ENCODE measurements around the gene DLGAP1. TPM values are rescaled to one million over a fixed set of nuclear protein-coding genes. Genes with fewer than 3 reads are reported as not detected.

DLGAP1 gene
- total RNA-seq, 4 donors from 2014 or later = 0.13 to 6.2 (median 0.53) TPM

GRCh38 chr18:4385876-4386275 is 69.2 kb downstream of the DLGAP1 start:
- H3K36me3 ChIP-seq = no peaks in the 10 kb centered on the region
- no peaks in the 10 kb centered on the region for H3K9me3 ChIP-seq
- no peak overlapping the region for H3K27ac ChIP-seq
- TF ChIP-seq POLR2A (IDR thresholded peaks at IDR 0.05) (no peak), CTCF (IDR thresholded peaks at IDR 0.05 in 4 of 5, conservative IDR thresholded peaks at IDR 0.05 in 1 of 5) (no peak)
- H3K4me3 ChIP-seq = no peak overlapping the region
- DNase-seq (no peak), ATAC-seq (no peak)
- intact Hi-C loops (cut with DNase I; ENCODE audit: low total_unique reads) = no loop called here
- H3K4me1 ChIP-seq = no peaks in the 10 kb centered on the region
- in situ Hi-C loops (cut with MboI; ENCODE audit: low sequenced_read_pairs in 4 of 4) = no loop called here
- H3K27me3 ChIP-seq = no peaks in the 10 kb centered on the region

GRCh38 chr18:4384932-4385331 is 70.2 kb downstream of the DLGAP1 start:
- ATAC-seq = no peak
- H3K4me1 ChIP-seq = no peaks in the 10 kb centered on the region

GRCh38 chr18:4374564-4374963 is 80.5 kb downstream of the DLGAP1 start:
- TF ChIP-seq POLR2A (IDR thresholded peaks at IDR 0.05) (no peak), CTCF (IDR thresholded peaks at IDR 0.05 in 4 of 5, conservative IDR thresholded peaks at IDR 0.05 in 1 of 5) (no peak)
- H3K9me3 ChIP-seq = no peaks in the 10 kb centered on the region
- intact Hi-C loops (cut with DNase I; ENCODE audit: low total_unique reads) (no loop called here), in situ Hi-C loops (cut with MboI; ENCODE audit: low sequenced_read_pairs in 4 of 4) (loop anchor here in 1 of 4 donors (25.0 kb wide), 1 partner anchor 88 kb away; the partner anchor contains the start of gene DLGAP1)
- DNase-seq (no peak), ATAC-seq (no peak)
- no peaks in the 10 kb centered on the region for H3K27me3 ChIP-seq
- H3K4me1 ChIP-seq = no peaks in the 10 kb centered on the region
- no peak overlapping the region for H3K27ac ChIP-seq
- H3K4me3 ChIP-seq = no peak overlapping the region
- H3K36me3 ChIP-seq = no peaks in the 10 kb centered on the region

More at GRCh38 chr18:4384932-4385331, 70.2 kb downstream of the DLGAP1 start:
- no peaks in the 10 kb centered on the region for H3K9me3 ChIP-seq
- intact Hi-C loops (cut with DNase I; ENCODE audit: low total_unique reads) (no loop called here), in situ Hi-C loops (cut with MboI; ENCODE audit: low sequenced_read_pairs in 4 of 4) (no loop called here)
- H3K27me3 ChIP-seq = no peaks in the 10 kb centered on the region
- no peak overlapping the region for H3K27ac ChIP-seq
- no peak overlapping the region for H3K4me3 ChIP-seq
- TF ChIP-seq POLR2A (IDR thresholded peaks at IDR 0.05) (no peak), CTCF (IDR thresholded peaks at IDR 0.05 in 4 of 5, conservative IDR thresholded peaks at IDR 0.05 in 1 of 5) (no peak)
- DNase-seq = no peak
- H3K36me3 ChIP-seq = no peaks in the 10 kb centered on the region

- no peak overlapping the region for H3K4me3 ChIP-seq
- no peaks in the 10 kb centered on the region for H3K27me3 ChIP-seq
- intact Hi-C loops (cut with DNase I; ENCODE audit: low total_unique reads) (no loop called here), in situ Hi-C loops (cut with MboI; ENCODE audit: low sequenced_read_pairs in 4 of 4) (loop anchor here in 1 of 4 donors (25.0 kb wide), 1 partner anchor 93 kb away; the partner anchor contains the start of gene DLGAP1)
- H3K36me3 ChIP-seq = no peaks in the 10 kb centered on the region
- no peaks in the 10 kb centered on the region for H3K9me3 ChIP-seq
- TF ChIP-seq POLR2A (IDR thresholded peaks at IDR 0.05) = no peak
- TF ChIP-seq CTCF (IDR thresholded peaks at IDR 0.05 in 4 of 5, conservative IDR thresholded peaks at IDR 0.05 in 1 of 5) = no peak
- no peaks in the 10 kb centered on the region for H3K4me1 ChIP-seq
- DNase-seq (no peak), ATAC-seq (no peak)
- no peak overlapping the region for H3K27ac ChIP-seq
Measured at GRCh38 chr18:4369705-4370104, 85.4 kb downstream of the DLGAP1 start.

GRCh38 chr18:4360221-4360715 is 94.8 kb downstream of the DLGAP1 start:
- in situ Hi-C loops (cut with MboI; ENCODE audit: low sequenced_read_pairs in 4 of 4) = loop anchor here in 1 of 4 donors (25.0 kb wide), 1 partner anchor 102 kb away; the partner anchor contains the start of gene DLGAP1
- H3K4me3 ChIP-seq = no peak overlapping the region
- H3K27me3 ChIP-seq = no peaks in the 10 kb centered on the region
- TF ChIP-seq POLR2A (IDR thresholded peaks at IDR 0.05) = no peak
- TF ChIP-seq CTCF (IDR thresholded peaks at IDR 0.05 in 4 of 5, conservative IDR thresholded peaks at IDR 0.05 in 1 of 5) = no peak
- H3K27ac ChIP-seq = no peak overlapping the region
- DNase-seq (no peak), ATAC-seq (no peak)
- H3K36me3 ChIP-seq = no peaks in the 10 kb centered on the region
- H3K4me1 ChIP-seq = no peaks in the 10 kb centered on the region
- H3K9me3 ChIP-seq = no peaks in the 10 kb centered on the region
- intact Hi-C loops (cut with DNase I; ENCODE audit: low total_unique reads) = no loop called here
